Skeletal muscle cell (primary cell): ENCODE results near the gene TMF1.

ENCODE experiments used
- DNase-seq: peaks from one replicate; pipeline ENCODE4 v3.0.0-alpha.2; 2010; ENCODE audit warnings: low read depth
- H3K4me3 ChIP-seq: 2 replicates; pipeline ENCODE4 v1.5.1; 2011; ENCODE audit warnings: low read depth, mild to moderate bottlenecking, control low read depth, low read length, moderate library complexity

The TMF1 gene

DNA sequence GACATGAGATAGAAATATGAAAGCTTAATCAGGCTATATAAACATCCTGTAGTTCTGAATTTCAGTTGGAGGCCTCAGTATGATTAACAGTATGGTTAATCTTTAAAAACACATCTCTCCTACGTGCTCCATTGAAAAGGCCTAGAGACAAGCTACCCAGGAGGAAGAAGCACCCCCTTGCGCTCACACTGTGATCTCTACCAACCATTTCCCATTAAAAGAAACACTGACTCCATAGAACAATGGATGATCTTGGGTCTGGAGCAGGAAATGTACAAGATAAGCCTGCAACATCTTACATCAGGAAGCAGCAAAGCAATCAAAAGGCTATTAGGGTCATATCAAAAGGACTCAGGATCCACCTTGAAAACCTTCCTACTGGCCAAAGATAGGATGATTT is 35.2 kb downstream of the TMF1 start:
- no peak for DNase-seq
- no peak overlapping the region for H3K4me3 ChIP-seq

GRCh38 chr3:69016102-69016501 is 36.0 kb downstream of the TMF1 start:
- H3K4me3 ChIP-seq, result no peak overlapping the region
- DNase-seq, result no peak

- DNase-seq, result no peak
- H3K4me3 ChIP-seq, result peak overlapping the region; percentile 65
Observed at GRCh38 chr3:69014022-69014580, 38.0 kb downstream of the TMF1 start.

DNA sequence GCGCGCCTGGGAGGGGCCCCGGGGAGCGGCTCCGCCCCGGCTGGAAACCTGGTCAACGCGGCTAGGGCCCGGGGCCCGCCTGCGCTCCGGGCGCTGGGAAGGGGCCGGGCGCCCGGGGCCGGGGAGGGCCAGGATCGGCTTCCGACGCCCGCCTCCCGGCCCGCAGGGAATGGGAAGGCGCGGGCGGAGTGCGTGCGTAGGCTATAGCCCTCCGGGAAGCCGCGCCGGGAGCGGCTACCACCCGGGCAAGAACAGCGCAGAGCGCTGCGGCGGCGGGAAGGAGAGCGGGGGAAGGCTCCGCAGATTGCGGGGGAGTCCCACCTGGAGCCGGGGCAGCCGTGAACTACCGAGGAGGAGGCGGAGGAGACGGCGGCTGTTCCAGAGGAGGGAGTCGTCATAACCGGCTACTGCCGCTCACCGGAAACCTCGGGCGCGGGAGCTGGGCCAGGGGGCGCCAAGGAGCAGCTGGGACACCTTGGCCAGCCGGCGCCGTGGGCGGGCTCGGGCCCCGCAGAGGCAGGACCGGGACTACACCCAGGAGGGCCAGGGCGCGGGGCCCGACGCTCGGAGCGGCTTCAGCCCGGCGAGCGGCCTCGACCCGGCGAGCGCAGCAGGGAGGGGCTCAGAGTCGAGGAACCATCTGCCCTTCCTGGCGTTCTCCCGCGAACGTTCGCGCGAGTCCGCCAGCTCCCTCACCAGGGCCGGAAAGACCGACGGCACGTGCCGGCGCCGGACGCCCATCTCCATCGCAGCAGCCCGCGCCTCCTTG is 38.7 kb downstream of the TMF1 start, which contains the start of gene EOGT:
Gene EOGT (minus strand): TSS at position 432 of the 769 bp plus-strand sequence. CDS start 3,838 bp downstream, outside the sequence.
- peak within 1 kb of the TSS; percentile 65 for H3K4me3 ChIP-seq
- peak; percentile 59 for DNase-seq

DNA sequence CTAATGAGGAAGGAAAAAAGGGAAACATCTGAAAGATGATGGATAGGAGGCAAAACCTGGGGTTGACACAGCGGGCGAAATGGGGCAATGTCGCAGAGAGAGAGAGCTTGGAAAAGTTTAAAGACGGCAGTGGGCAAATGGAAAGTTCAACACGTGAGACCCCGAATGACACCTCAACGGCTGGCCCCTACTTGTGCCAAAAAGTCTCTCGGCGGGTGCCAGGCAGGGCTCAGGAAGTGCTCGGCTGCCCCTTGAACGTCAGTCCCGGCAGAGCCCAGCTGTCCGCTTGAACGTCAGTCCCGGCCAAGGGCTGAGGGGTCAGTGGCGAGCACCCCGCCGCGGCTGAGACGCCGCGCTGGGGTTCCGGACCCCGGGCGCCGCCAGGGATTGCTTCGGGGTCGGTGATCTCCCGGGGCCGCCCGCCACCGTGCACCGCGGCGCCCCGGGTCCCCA is 39.3 kb downstream of the TMF1 start:
- no peak for DNase-seq

GRCh38 chr3:69012100-69012799 is 39.9 kb downstream of the TMF1 start:
- H3K4me3 ChIP-seq, result peak overlapping the region; percentile 65
- no peak for DNase-seq

More for the DNA sequence above, 39.3 kb downstream of the TMF1 start:
- H3K4me3 ChIP-seq, result peak overlapping the region; percentile 65

- H3K4me3 ChIP-seq, result no peak overlapping the region
- no peak for DNase-seq
Observed at GRCh38 chr3:69011096-69011730, 40.9 kb downstream of the TMF1 start.

GRCh38 chr3:69009559-69010410 is 42.3 kb downstream of the TMF1 start:
- H3K4me3 ChIP-seq, result no peak overlapping the region
- peak; percentile 74 for DNase-seq

GRCh38 chr3:69008980-69009379 is 43.2 kb downstream of the TMF1 start:
- no peak overlapping the region for H3K4me3 ChIP-seq
- no peak for DNase-seq

DNA sequence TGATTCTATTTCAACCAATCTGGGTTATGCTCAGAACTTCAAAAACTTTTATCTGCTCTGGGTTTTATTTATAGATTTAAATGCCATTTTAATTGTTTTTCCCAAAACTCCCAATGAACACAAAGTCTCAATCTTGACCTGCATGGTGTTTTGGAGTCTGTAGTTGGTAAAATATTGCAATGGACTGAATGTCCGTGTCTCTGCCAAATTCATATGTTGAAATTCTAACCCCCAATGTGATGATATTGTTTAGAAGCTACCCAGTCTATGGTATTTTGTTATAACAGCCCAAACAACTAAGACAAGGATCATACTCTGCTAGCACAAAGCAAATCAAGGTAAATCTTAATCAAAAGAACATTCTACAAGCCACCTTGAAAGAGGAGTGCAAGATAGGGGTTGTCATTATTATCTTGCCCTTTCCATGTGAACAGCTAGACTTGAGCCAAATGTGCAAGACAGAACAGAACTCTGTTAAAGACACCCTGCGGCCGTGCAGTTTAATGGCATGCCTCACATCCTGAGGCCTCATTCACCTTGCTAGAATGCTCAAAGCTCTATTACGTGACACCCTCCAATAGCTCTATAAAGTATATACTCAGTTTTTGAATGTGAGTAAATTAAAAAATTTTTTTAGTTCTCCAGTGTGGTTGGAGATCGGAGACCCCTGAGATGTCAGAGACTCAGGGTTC is 46.2 kb downstream of the TMF1 start:
- DNase-seq, result no peak
- no peak overlapping the region for H3K4me3 ChIP-seq

GRCh38 chr3:69005071-69005790 is 46.9 kb downstream of the TMF1 start:
- no peak overlapping the region for H3K4me3 ChIP-seq
- no peak for DNase-seq

DNA sequence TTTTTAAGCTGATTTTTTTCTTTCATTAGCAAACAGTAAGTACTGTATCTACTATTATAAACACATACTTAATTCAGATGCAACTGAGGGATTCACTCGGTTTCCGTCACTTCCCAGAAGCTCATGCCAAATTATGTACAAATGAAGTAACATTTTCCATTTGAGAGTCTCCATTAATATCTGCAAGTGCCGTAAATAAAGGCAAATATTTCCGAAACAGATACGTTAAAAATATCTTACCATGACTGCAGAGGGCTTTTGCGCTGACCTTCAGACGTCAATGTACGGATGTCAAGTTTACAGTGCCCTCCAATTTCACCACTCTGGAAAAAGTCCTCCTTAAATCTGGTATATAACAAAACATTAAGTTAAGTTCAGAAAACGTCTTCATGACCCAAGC is 48.0 kb downstream of the TMF1 start:
- H3K4me3 ChIP-seq, result no peak overlapping the region
- DNase-seq, result no peak

DNA sequence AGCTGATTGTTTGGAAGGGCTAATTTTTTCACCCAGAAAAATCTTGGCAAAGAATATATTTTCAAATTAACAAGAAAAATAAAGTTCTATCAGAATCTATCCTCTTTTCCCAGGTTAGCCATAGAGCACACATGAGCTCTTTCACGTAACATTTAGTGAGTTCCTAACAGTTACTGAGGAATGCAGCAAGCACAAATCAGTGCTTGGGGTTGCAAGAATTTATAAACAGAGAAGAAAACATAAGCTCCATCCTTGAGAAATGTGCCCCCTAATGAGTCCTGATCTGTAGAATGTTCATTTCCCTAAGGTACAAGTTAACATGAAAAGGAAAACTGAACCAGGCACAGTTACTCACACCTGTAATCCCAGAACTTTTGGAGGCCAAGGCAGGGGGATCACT is 52.5 kb downstream of the TMF1 start:
- no peak for DNase-seq
- no peak overlapping the region for H3K4me3 ChIP-seq

GRCh38 chr3:68999158-68999557 is 53.0 kb downstream of the TMF1 start:
- H3K4me3 ChIP-seq, result no peak overlapping the region
- no peak for DNase-seq

DNA sequence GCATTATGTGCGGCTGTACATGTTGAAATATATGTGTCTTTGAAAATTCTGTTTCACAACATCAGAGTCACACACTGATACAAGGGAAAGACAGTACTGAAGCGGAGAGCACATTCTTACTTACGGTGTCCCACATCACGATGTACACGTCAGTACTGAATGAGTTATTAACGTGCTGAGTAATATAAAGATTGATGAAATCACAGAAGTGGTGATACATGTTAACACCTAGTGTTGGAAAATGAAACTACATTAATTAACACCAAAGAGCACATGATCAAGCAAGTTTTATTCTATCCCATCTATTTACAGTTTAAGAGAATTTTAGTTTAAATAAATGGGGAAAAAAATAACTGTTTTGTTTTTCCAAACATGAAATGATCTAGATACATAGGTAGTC is 54.2 kb downstream of the TMF1 start:
- no peak for DNase-seq
- H3K4me3 ChIP-seq, result no peak overlapping the region

DNA sequence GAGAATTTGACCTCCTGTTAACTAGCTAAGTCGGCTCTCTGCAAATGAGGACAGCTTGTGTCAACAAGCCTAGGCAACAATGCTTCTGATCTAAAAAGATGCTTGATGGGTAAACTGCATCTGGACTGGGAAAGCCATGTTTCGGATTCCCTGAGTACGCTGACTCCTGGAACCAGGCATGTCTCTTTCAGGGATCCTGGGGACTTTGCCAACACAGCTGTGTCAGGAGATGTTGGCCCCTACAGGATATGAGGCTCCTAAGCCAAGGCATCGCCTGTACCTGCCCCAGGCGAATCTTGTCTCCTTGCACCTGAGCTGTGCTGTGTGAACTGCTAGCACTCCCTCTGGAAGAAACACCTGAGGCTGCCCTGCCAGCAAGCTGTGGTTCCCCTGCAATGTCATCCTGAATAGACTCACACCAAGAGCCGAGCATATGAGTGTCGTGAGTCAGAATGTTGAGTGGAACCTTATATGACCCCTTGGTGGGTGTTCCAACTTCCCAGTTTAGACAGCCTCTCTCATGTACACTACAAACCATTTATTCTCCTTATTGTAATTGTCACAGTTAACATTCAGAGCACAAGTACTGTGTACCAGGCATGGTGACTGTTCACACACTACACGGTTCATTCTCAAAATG is 55.7 kb downstream of the TMF1 start:
- H3K4me3 ChIP-seq, result no peak overlapping the region
- DNase-seq, result no peak

GRCh38 chr3:68988740-68989139 is 63.4 kb downstream of the TMF1 start:
- no peak for DNase-seq
- no peak overlapping the region for H3K4me3 ChIP-seq

DNA sequence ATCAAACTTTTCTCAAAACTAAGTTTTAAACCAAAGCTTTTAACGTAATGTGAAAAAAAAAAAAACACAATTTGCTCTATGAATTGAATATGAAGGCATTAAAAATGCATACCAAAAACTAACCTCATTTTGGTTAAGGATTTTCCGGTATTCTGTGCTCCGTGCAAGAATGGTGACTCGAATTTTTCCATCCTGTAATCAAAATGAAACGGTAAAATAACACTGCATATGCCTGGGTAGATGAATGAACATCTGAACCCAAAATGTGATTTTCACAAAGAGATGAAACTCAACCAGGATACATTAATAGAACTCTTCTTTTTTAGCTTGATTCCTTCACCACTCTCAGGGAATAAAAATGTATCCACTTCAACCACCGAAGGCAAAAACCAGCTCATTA is 64.8 kb downstream of the TMF1 start:
- DNase-seq, result no peak
- H3K4me3 ChIP-seq, result no peak overlapping the region
